Activated T-cell treated with anti-CD3 and anti-CD28 coated beads for 4 hours (primary cell): Measurements from ENCODE around the gene SGF29.
"Not testable (repeated sequence)": the region's sequence is repeated elsewhere in the genome, so short reads cannot be mapped to it uniquely, and the experiment has no call there.

ENCODE experiments used
- DNase-seq: peaks from one replicate; pipeline ENCODE4 v3.0.0-alpha.2; 2020

Gene SGF29

DNA sequence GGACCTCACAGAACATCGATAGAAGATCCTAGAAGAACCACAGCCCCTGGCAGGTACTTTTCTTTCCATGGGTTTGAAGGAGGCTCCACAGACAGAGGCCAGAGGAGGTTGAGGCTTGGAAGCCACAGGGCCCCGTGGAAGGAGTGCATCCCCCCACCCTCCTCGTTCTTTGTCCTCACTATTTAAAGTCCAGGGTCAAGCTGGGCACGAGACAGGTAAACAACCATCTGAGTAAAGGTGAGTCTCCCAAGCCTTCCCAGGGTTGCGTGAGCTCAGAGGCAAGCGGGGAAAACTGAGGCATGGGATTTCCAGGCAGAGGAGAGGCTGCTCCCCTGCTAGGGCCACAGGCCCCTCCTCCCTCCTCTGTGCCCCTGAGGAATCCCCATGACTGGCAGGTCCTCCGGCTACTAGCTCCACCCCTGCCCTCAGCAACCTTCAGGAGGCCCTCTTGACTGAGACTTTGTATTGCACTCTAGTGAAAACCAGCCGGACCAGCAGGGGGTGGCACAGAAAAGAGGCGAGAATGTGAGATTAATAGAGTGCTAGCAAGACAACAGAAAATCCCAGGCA, 44.1 kb downstream of the SGF29 start:
- DNase-seq: no peak

DNA sequence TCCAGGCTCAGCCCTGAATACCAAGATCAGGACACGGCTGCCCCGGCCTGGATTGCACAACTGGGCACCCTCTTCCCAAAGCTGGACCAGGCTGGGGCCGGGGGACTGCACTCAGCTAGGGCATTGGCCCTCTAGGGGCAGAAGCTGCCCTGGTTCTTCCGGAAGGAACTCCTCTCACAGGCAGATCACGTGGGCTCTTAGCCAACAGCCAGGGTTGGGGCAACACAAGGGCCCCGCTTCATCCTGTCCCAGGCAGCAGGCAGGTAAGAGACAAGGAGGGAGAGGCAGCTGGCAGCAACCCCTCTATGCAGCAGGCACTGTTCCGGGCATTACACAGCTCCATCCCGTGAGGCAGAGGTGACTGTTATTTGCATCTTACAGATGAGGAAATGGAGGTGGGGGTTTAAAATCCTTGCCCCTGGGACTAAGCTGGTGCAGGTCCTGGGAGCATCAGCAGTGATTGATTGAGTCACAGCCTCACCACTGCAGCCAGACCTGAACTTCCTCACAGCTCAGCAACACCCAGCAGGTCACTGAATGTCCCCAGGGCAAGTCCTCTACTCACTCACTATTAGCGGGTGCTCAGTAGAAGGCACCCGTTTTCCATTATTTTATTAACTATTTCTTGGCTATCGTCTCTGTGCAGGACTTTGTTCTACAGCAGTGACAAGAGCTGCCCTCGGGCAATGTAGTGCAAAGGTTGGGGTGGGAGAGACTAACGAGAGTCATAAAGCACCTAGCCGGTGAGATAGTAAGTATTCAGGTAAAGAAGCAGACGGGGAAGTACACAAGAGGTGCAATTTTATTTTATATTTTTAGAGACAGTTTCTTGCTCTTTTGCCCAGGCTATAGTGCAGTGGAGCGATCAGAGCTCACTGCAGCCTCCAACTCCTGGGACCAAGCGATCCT, 45.9 kb downstream of the SGF29 start:
- DNase-seq: not testable (repeated sequence)

DNA sequence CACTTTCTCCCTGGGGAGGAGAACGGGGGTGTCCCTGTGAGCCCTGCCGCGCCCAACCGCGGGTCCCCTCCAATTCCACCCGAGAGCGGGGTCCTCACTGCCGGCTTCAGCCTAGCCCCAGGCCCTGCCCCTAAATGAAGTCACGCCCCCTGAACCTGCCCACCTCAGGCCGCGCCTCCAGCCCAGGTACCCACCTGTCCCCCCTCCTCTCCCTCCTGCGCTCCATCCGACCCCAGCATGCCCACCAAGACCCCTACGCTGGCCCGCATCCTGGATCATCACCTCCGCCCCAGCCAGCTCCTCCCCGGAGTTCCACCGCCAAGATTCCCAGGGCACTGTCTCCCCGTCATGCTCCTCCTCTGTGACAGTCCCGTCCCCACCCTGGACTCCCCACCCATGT, 47.2 kb downstream of the SGF29 start:
- not testable (repeated sequence) for DNase-seq

DNA sequence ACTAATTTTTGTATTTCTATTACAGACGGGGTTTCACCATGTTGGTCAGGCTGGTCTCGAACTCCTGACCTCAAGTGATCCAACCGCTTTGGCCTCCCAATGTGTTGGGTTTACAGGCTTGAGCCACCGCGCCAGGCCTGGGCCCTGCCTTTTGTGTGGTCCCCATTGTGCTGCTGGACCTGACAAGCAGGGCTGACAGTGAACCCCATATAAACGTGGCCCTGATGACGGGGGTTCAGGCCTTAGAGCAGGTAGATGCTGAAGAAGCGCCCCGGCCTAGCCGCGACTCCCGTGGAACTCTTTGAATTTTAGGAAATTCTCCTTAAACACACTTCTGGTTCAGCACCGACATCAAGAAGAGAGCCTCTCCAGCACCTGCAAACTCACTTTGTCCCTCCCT, 47.9 kb downstream of the SGF29 start:
- DNase-seq: not testable (repeated sequence)

DNA sequence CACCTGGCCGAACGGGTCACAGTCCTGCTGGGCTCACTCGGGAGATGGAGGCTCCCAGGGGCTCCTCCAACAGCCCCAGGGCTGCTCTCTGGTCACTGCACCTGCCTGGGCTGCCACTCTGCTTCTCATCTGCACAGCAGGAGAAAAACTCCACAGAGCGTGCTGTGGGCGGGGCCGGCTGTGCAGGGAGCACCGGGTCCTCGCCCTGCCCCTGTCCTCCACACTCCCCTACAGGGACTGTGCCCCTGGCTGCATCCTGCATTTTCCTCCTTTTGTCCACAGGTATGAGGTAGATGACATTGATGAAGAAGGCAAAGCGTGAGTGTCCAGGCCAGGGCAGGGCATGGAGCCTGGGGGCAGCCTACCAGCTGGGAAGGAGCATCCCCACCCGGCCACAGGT, 48.3 kb downstream of the SGF29 start:
- not testable (repeated sequence) for DNase-seq

DNA sequence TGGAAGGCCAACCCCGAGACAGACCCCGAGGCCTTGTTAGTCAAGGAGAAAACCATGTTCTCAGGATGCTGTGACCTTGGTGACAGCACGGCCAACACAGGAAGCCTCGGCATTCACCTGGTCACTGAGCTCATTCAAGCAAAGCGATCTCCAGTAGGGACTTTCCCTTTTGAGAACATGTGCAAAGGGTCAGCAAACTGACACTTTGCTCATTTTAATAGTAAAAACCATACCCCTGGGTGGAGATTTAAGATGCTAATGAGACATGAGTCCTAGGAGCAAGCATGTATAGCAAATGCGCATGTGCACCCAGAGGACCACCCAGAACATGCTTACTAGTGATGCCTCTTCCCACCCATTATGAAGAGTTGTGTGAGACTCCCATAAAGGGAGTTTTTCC, 48.8 kb downstream of the SGF29 start:
- DNase-seq: no peak

DNA sequence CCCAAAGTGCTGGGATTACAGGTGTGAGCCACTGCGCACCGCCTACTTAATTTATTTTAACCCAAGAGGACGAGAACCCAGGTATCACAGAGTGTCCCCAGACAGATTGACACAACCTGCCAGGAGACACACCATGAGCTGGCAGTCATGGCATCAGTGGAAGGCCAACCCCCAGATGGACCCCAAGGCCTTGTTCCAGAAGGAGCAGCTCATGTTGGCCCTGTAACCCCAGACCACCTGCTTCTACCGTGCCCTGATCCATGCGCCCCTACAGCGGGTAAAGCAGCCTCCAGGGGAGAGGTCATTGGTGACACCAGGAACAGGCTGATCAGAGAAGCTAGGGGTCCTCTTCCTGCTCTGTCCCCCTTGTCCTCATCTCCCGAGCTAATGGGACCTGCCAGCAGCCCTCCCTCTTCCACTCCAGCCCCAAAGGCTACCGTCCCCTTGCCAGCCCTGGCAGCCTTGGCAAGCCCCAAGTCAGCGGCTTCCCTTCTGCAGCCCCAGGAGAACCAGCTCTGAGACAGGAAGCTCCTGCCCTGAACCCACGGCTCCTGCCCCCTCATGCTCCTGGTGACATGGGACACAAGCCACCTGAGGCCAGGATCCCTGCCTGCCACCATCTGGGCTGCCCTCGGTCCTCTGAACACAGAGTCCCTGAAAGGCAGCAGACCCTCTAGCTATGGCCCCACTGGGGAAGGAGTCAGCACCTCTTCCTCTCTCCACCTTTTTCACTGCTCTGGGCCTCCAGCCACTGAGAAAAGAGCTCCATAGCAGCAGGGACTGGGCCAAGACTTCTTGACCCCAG, 49.9 kb downstream of the SGF29 start:
- no peak for DNase-seq

DNA sequence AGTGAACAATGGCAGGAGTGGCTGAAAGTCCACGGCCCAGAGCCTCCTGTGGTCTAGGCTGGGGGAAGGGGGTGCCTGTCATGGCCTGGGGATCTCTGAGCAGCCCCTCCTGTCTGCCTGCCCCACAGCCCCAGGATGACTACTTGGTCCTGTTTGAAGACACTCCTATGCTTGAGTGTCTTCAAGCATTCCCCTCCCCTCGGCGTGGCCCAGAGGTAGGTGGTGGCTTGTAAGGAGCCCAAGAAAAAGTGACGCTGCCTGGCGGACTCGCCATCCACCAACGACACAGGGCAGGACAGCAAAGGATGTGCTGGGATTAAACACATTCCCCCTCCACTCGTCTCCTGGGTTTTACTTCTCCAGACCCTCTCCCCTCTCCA, 50.5 kb downstream of the SGF29 start:
- no peak for DNase-seq

DNA sequence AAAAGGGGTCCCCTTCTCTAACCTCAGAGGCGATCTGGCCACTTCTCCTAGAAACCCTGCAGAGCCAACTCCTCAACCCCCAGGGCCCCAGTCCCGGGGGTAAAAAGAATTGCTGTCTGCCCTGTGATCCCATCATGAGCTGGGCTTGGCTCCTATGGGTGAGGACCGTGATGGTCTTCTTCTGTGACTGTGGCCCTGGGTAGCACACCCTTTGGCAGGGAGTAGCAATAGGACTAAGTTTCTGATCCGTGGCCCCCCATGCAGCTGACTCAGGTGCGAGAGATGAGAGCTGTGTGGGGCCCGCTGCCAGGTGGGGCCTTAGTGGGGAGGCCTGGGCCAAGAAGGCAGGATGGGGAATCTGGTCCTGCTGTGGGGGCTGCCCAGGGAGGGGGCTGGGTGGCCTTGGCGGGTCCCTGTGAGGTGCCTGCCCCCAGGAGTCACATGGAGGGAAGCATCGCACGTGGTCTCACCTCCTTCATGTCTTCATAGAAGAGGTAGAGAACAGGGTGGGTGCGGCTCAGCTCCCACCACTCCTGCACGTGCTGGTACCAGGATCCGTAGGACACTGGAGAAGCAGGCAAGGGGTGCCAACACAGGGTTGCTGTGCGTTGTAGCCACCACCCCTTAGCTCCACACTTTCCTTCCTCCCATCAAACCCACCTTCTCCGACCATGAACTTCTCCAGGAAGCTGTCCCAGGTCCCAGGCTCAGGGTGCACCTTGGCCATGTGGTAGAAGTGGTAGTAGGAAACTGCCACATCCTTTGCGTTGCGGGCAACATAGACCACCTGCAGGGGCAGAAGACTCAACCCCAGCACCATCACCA, 52.8 kb downstream of the SGF29 start:
- DNase-seq: no peak

DNA sequence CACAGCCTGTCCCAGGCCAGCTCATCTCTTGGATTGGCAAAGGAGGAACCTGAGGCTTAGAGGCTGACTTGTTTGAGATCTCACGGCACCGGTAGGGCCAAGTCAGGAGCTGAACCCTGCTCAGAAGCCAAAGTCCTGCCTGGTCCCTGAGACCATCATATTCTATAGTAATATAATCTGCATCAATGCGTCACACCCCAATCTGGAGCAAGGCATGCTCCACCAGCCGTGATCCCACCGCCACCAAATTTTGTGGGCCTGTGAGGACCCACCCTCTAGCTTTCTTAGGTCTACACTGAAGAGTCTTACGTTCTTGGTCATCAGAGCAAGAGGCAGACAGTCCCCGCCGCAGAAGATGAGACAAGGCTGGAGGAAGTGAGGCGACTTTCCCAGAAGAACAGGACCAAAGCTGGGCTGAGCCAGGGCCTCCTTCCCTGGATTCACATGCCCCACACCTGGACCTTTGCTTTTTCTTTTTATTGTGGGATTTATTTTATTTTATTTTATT, 53.5 kb downstream of the SGF29 start:
- DNase-seq: no peak

DNA sequence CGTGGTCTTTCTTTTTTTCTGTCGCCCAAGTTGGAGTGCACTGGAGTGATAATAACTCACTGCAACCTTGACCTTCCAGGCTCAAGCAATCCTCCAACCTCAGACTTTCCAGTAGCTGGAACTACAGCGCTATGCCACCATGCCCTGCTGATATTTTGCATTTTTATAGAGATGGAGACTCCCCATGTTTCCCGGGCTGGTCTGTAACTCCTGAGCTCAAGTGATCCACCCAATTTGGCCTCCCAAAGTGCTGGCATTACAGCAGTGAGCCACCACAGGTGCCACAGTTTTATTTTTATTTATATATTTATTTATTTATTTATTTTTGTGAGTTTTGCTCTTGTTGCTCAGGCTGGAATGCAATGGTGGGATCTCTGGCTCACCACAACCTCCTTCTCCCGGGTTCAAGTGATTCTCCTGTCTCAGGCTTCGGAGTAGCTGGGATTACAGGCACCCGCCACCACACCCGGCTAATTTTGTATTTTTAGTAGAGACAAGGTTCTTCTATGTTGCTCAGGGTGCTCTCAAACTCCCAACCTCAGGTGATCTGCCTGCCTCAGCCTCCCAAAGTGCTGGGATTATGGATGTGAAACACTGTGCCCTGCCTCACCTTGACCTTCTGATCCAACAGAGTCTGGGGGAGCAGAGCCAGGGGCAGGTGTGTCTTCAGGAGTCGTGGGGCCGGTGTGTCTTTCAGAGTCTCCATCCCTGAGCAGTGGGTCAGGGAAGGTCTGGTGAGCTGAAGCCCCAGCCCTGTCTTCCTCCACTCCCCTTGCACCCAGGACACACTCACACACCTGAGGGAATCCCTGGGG, 54.2 kb downstream of the SGF29 start:
- DNase-seq: not testable (repeated sequence)

DNA sequence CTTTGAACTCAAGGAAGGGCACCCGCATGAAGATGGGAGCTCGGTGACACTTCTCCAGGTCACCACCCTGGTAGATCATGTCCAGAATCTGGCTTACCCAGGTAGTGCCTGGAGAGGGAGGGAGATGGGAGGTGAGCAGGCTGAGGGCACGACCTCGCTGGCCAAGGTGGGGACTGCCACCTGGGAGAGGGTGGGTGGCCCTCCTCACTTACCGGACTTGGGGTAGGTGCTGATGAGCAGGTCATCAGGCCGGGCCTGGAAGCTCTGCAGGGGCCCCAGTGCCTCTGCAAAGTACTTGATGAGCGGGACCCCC, 54.7 kb downstream of the SGF29 start:
- DNase-seq: not testable (repeated sequence)

DNA sequence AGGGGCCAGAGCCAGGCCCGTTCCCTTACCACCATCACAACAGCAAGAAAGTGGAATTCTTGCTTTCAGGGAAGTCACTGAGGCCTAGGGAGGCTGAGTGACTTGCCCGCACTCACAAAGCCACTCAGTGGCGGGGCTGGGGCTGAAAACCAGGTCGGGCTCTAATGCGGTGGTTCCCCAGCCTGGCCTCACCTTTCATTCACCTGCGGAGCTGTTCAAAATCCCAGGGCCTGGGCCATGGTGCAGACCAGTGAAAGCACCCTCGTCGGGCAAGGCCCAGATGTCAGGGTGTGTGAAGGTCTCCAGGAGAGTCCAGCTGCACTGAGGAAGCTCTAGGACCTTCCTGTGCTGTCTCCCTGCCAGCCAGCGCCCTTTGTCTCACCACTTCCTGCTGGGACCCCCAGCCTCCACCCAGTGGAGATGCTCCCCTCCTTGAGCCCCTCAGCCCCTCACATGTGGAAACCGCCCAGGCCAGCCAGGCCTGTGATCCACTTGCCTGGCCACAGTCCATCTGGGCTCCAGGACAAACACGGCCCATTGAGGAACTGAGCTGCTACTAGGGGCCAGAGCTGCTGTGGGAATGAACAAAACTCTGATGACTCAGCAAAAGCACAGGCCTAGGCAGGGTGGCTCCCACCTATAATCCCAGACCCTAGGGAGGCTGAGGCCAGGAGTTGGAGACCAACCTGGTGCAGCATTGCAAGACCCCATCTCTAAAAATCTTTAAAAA, 55.3 kb downstream of the SGF29 start:
- not testable (repeated sequence) for DNase-seq

DNA sequence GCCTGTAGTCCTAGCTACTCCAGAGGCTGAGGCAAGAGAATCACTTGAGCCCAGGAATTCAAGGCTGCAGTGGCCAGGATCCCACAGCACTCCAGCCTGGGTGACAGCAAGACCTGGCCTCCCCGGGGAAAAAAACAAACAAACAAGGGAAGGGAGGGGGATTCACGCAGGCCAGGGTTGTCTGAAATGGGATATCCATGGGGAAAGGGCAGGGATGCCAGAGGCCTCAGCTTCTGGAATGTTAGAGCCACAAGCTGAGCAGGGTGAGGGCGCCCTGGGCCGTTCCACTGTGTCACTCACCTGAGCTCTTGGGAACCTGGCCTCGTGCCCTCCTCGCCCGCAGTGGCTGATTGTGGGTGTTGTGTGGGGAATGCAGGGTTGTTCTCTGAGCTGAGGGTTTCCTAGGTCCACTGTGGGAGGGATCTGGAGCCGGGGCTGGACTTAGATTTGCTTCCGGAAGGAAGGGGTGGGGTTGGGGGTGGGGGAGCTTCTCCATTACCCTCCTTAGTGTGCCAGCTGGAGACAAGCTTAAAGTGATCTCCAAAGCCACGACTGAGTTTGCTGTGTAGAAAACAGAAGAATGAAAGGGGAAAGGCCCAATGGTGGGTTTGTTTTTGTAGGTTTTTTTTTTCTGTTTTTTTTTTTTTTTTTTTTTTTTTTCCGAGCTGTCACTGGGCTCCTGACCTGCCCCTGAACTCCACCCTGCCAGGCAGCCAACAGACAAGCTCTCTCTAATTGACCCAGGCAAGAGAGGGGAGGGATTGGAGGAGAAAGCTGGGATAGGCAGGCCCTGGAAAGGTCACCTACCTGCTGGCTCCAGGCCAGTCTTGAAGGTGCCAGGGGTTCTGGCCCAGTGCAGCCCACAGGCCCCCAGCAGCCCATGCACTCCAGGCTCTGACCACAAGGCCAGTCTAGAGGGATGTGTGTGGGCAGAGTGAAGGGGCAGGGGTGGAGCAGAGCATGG, 56.2 kb downstream of the SGF29 start, which contains the start of gene SULT1A1:
Gene SULT1A1 (minus strand): TSS at position 414 of the 964 bp plus-strand sequence. CDS start 1,189 bp downstream, outside the sequence.
- DNase-seq: no peak

DNA sequence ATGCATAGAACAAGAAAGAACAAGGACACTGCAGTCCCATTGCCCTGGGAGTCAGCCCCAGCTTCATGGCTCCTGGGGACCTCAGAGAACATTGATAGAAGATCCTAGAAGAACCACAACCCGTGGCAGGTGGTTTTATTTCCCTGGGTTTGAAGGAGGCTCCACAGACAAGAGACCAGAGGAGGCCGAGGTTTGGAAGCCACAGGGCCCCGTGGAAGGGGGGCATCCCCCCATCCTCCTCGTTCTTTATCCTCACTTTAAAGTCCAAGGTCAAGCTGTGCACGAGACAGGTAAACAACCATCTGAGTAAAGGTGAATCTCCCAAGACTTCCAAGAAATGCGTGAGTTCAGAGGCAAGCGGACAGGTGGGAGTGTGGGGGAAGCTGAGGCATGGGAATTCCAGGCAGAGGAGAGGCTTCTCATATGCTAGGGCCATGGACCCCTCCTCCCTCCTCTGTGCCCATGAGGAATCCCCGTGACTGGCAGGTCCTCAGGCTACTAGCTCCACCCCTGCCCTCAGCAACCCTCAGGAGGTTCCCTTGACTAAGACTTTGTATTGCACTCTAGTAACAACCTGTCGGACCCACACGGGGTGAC, 57.0 kb downstream of the SGF29 start:
- DNase-seq: no peak

DNA sequence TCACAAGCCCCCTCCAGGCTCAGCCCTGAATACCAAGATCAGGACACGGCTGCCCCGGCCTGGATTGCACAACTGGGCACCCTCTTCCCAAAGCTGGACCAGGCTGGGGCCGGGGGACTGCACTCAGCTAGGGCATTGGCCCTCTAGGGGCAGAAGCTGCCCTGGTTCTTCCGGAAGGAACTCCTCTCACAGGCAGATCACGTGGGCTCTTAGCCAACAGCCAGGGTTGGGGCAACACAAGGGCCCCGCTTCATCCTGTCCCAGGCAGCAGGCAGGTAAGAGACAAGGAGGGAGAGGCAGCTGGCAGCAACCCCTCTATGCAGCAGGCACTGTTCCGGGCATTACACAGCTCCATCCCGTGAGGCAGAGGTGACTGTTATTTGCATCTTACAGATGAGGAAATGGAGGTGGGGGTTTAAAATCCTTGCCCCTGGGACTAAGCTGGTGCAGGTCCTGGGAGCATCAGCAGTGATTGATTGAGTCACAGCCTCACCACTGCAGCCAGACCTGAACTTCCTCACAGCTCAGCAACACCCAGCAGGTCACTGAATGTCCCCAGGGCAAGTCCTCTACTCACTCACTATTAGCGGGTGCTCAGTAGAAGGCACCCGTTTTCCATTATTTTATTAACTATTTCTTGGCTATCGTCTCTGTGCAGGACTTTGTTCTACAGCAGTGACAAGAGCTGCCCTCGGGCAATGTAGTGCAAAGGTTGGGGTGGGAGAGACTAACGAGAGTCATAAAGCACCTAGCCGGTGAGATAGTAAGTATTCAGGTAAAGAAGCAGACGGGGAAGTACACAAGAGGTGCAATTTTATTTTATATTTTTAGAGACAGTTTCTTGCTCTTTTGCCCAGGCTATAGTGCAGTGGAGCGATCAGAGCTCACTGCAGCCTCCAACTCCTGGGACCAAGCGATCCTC, 58.9 kb downstream of the SGF29 start:
- not testable (repeated sequence) for DNase-seq

DNA sequence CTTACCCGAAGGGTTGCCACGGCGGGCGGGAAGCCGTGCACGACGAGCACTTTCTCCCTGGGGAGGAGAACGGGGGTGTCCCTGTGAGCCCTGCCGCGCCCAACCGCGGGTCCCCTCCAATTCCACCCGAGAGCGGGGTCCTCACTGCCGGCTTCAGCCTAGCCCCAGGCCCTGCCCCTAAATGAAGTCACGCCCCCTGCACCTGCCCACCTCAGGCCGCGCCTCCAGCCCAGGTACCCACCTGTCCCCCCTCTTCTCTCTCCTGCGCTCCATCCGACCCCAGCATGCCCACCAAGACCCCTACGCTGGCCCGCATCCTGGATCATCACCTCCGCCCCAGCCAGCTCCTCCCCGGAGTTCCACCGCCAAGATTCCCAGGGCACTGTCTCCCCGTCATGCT, 60.2 kb downstream of the SGF29 start:
- DNase-seq: not testable (repeated sequence)

DNA sequence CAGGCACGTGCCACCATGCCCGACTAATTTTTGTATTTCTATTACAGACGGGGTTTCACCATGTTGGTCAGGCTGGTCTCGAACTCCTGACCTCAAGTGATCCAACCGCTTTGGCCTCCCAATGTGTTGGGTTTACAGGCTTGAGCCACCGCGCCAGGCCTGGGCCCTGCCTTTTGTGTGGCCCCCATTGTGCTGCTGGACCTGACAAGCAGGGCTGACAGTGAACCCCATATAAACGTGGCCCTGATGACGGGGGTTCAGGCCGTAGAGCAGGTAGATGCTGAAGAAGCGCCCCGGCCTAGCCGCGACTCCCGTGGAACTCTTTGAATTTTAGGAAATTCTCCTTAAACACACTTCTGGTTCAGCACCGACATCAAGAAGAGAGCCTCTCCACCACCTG, 60.8 kb downstream of the SGF29 start:
- not testable (repeated sequence) for DNase-seq
